Upper lobe of right lung (tissue), 1 donor: ENCODE results near the gene TMED8. TPM values are rescaled to one million over a fixed set of nuclear protein-coding genes. Genes with fewer than 3 reads are reported as not detected.

ENCODE experiments used
- ATAC-seq: fragments of 200-7000 bp; cut with Tn5 transposase; one replicate; pipeline ENCODE4 v1.9.1; 2020; ENCODE audit warnings: mild to moderate bottlenecking, moderate library complexity
- DNase-seq: peaks from one replicate; pipeline ENCODE4 v3.0.0-alpha.2; 2020
- H3K27ac ChIP-seq: fragments of 200-600 bp; one replicate; pipeline ENCODE4 v1.8.0; 2022
- H3K27me3 ChIP-seq: fragments of 200-600 bp; one replicate; pipeline ENCODE4 v1.8.0; 2022; ENCODE audit warnings: mild to moderate bottlenecking
- H3K36me3 ChIP-seq: fragments of 200-600 bp; one replicate; pipeline ENCODE4 v1.8.0; 2022
- H3K4me1 ChIP-seq: fragments of 200-600 bp; one replicate; pipeline ENCODE4 v1.8.0; 2022
- H3K4me3 ChIP-seq: fragments of 200-600 bp; one replicate; pipeline ENCODE4 v1.8.0; 2022; ENCODE audit warnings: mild to moderate bottlenecking
- H3K9me3 ChIP-seq: fragments of 200-600 bp; one replicate; pipeline ENCODE4 v1.8.0; 2022
- intact Hi-C: fragments of 100-400 bp; cut with DNase I; formaldehyde crosslinking; loops from one replicate; pipeline ENCODE4 v1.11.0; 2022
- total RNA-seq: library from RNA; stranded (reverse); fragmentation: NEBNext Ultra II Directional; extraction: Animal tissue kit (Norgen Biotek cat#: 25700); gene quantifications from one replicate; pipeline ENCODE4 v1.2.1, GENCODE V29; 2021
- TF ChIP-seq, protein P1 (sequence below): fragments of 200-600 bp; IDR thresholded peaks from one replicate; pipeline ENCODE4 v1.8.0; 2022; ENCODE audit warnings: antibody characterized with exemption
- donor health status: DM: no; HTN: yes; CAD: no; lungs with severe emphysema.

Gene TMED8
- total RNA-seq, 1 donor from 2014 or later, result 11.3 TPM

DNA sequence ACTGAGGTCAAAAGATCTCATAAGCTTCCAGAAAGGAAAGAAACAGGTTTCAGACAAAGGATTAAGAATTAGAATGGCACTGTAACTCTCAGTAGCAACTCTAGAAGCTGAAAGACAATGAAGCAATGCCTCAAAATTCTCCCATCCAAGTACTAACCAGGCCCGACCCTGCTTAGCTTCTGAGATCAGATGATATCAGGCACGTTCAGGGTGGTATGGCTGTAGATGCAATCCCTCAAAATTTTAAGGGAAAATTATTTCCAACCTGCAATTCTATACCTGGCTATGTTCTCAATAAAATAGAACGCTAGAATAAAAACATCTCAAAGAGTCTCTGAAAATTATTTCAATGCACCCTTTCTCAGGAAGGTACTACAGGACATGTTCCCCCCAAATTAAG lies 26.9 kb upstream of the TMED8 start:
- ATAC-seq (no peak), DNase-seq (no peak)
- H3K4me3 ChIP-seq, result no peak overlapping the region
- H3K27ac ChIP-seq, result no peak overlapping the region
- H3K9me3 ChIP-seq, result no peaks in the 10 kb centered on the region
- H3K4me1 ChIP-seq, result no peaks in the 10 kb centered on the region
- no peaks in the 10 kb centered on the region for H3K27me3 ChIP-seq
- TF ChIP-seq, protein P1, sequence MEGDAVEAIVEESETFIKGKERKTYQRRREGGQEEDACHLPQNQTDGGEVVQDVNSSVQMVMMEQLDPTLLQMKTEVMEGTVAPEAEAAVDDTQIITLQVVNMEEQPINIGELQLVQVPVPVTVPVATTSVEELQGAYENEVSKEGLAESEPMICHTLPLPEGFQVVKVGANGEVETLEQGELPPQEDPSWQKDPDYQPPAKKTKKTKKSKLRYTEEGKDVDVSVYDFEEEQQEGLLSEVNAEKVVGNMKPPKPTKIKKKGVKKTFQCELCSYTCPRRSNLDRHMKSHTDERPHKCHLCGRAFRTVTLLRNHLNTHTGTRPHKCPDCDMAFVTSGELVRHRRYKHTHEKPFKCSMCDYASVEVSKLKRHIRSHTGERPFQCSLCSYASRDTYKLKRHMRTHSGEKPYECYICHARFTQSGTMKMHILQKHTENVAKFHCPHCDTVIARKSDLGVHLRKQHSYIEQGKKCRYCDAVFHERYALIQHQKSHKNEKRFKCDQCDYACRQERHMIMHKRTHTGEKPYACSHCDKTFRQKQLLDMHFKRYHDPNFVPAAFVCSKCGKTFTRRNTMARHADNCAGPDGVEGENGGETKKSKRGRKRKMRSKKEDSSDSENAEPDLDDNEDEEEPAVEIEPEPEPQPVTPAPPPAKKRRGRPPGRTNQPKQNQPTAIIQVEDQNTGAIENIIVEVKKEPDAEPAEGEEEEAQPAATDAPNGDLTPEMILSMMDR, result no peak
- intact Hi-C loops, result no loop called here
- no peaks in the 10 kb centered on the region for H3K36me3 ChIP-seq

DNA sequence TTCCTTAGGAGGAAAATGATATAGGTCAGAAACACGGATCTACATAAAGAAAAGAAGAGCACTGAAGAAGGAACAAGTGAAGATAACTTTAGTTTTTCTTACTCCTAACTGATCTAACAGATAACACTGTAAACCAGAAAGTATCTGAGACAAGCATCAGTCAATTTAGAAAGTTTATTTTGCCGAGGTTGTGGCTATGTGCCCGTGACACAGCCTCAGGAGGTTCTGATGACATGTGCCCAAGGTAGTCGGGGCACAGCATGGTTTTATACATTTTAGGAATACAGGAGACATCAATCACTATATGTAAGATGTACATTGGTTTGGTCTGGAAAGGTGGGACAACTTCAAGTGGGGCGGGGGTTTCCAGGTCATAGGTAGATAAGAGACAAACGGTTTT lies 23.3 kb upstream of the TMED8 start:
- no peak for DNase-seq
- no peak overlapping the region for H3K4me3 ChIP-seq
- TF ChIP-seq, protein P1, result no peak
- H3K36me3 ChIP-seq, result no peaks in the 10 kb centered on the region
- intact Hi-C loops, result no loop called here
- no peaks in the 10 kb centered on the region for H3K9me3 ChIP-seq
- H3K4me1 ChIP-seq, result no peaks in the 10 kb centered on the region
- H3K27me3 ChIP-seq, result no peaks in the 10 kb centered on the region
- no peak overlapping the region for H3K27ac ChIP-seq
- no peak for ATAC-seq

DNA sequence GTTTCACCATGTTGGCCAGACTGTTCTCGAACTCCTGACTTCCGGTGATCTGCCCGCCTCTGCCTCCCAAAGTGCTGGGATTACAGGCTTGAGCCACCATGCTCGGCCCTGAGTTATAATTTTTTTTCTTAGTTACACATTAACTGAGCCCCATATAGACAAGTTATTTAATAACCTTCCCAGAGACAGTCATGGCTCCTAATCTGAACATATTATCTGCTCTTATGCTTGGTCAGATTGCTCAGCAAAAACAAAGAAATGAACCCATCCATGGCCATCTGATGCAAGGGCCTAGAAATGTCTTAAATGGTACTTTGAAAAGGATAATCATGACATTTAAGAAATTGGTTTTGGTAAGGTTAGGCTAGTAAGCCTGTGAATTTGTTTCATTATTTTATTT lies 13.3 kb upstream of the TMED8 start:
- Histone ChIP-seq H3K4me1 (no peaks in the 10 kb centered on the region), H3K36me3 (no peaks in the 10 kb centered on the region), H3K9me3 (no peaks in the 10 kb centered on the region), H3K27ac (no peak overlapping the region), H3K27me3 (no peaks in the 10 kb centered on the region), H3K4me3 (no peak overlapping the region)
- ATAC-seq (no peak), DNase-seq (no peak)
- TF ChIP-seq, protein P1, result no peak
- intact Hi-C loops, result no loop called here

DNA sequence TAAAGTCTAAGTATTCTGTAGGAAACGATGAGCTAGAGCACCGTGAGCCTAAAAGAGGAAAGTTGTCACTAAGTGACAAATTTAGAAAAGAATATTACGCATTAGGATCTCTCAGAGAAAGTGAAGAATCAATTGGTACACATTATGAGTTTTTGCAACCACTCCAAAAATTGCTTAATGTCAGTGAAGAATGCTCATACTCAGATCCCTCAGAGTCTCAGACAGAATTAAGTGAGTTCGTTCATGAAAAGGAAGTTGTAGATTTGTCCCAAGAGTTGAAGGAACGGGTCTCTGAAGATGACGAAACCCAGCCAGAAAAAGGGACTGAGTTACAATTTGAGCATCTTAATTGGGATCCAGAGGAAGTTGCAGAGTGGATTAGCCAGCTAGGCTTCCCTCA lies 1.8 kb upstream of the TMED8 start:
- ATAC-seq (no peak), DNase-seq (no peak)
- Histone ChIP-seq H3K4me1 (peaks cover 15% of the 10 kb centered on the region), H3K9me3 (no peaks in the 10 kb centered on the region), H3K27ac (no peak overlapping the region), H3K27me3 (no peaks in the 10 kb centered on the region), H3K36me3 (no peaks in the 10 kb centered on the region), H3K4me3 (no peak overlapping the region)
- intact Hi-C loops, result no loop called here
- TF ChIP-seq, protein P1, result no peak

DNA sequence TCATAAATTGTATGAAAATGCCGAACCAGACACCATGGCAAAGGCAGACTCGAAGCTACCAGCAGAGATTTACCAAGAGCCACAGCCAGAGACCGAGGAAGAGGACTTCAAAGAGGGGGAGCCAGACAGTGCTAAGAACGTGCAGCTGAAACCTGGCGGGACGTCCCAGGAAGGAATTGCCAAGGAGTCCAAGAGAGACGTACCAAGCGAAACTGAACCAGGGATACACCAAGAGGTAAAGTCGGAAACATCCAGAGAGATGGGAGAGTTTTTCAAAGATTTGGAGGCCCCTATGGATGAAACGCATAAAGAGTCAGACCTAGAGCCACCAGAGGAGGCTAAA lies 579 bp upstream of the TMED8 start:
- DNase-seq (no peak), ATAC-seq (no peak)
- H3K27ac ChIP-seq, result peak overlapping the region; percentile 84
- no peaks in the 10 kb centered on the region for H3K36me3 ChIP-seq
- TF ChIP-seq, protein P1, result no peak
- no peaks in the 10 kb centered on the region for H3K27me3 ChIP-seq
- intact Hi-C loops, result no loop called here
- peaks cover 15% of the 10 kb centered on the region for H3K4me1 ChIP-seq
- H3K4me3 ChIP-seq, result peak overlapping the region; percentile 95
- no peaks in the 10 kb centered on the region for H3K9me3 ChIP-seq
